Muscle of arm (tissue), 12 donors: ENCODE measurements around the gene FARS2. TPM values are rescaled to one million over a fixed set of nuclear protein-coding genes. Genes with fewer than 3 reads are reported as not detected.
A peak's percentile ranks its signal among the peaks of the same experiment; 100 is the strongest.

Experiments
- DNase-seq: peaks from one replicate; pipeline ENCODE4 v3.0.0-alpha.2; 2013
- polyA plus RNA-seq, 12 donors: library from polyadenylated mRNA; unstranded; fragments of 120-200 nt; gene quantifications; one replicate each; pipeline ENCODE4 v1.2.1, GENCODE V29; 2013; ENCODE audit not compliant: insufficient read length in 12 of 12

The FARS2 gene
- polyA plus RNA-seq, 12 donors = 7.1 to 16.5 (median 10.8) TPM; not detected in 1

DNA sequence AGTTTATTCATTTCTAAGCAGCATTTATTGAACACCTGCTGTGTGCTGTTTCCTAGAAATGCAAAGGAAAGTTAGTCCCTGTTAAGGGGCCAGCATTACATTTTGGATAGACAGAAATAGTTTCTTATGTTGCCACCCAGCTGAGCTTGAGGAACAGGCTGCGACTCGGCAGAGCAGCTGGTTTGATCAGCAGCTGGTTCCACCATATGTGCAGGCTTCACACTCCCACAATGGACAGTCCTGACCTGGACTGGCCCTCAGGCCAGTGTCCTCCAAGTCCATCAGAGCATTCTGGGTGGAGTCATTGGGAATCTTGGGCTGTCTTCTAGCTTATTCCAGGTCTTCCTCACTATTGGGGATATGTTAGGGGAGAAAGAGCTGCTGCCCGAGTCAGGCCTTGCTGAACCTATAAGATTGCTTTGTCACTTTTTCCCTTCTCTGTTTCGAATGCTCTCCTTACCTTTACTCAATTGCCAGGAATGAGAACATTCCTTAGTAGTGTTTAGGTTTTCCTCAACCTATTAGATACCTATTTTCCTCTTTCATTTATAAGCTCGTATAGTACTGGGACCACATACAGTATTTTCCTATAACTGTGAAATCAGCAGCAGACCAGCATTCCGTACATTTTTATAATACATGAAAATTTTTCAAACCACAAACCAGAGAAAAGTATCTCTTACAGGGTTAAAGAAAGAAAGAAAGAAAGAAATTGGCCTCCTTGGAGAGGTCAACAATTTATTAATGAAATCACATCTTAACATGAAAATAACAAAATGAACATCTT is 203.0 kb downstream of the FARS2 start:
- DNase-seq = no peak

GRCh38 chr6:5466281-5467136 is 205.2 kb downstream of the FARS2 start:
- DNase-seq = no peak

DNA sequence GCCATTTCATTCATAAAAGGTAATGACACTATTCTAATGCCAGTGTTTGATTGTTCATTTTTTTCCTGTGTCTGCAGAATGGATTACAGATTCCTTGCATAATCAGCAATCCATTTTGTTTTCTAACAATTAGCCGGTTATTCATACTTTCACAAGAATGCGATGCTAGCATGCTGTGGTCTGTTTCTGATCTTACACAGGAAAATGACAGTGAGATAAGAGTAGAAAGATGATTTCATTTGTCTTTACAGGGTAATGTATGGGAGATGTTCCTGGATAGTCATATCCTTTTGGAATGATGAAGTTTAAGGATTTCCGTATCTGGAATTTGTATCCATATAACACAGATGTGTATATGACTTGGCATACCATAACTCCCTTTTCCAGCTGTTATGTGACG is 207.3 kb downstream of the FARS2 start:
- DNase-seq = no peak

GRCh38 chr6:5469101-5469846 is 208.0 kb downstream of the FARS2 start:
- DNase-seq = no peak

DNA sequence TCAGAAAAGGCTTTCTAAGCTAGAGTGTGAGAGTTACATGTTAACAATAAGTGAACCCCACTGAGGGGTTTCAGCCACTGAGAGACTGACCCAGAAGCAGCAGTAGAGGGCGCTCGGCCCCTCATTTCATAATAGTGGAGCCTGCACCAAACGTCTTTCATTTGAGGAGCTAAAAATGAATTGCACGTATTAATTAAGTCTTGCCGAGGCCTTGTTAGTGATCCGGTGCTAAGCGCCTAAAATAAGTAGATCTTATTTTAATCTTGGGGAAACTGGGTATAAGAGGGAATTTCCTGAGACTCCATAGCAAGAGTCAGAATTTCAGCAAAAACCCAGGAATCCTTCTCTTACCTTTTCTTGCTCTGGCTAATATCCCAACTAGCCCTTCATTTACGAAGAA is 209.7 kb downstream of the FARS2 start:
- peak; percentile 54 for DNase-seq

- no peak for DNase-seq
Measured at GRCh38 chr6:5471637-5472398, 210.5 kb downstream of the FARS2 start.

- DNase-seq = no peak
Measured at GRCh38 chr6:5472571-5472970, 211.3 kb downstream of the FARS2 start.

DNA sequence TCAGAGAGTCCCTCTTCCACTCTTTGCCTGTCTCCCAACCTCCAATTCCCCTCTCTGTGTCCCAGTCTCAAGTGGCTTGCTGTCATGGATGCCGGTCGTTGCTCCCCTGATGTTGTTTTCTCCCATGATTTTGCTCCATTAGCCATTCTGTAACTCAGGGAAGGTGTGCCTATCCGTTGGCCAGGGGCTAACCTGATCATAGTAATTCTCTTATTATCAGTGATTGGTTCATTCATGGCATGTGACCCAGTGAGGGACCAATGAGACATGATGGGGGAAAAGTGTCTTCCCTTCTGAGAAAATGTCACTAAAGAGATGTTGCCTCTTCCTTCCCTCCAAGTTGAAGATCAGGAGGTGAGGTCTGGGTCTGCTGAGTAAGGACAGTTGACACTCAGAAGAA is 214.5 kb downstream of the FARS2 start:
- no peak for DNase-seq

GRCh38 chr6:5478380-5478779 is 217.1 kb downstream of the FARS2 start:
- no peak for DNase-seq

DNA sequence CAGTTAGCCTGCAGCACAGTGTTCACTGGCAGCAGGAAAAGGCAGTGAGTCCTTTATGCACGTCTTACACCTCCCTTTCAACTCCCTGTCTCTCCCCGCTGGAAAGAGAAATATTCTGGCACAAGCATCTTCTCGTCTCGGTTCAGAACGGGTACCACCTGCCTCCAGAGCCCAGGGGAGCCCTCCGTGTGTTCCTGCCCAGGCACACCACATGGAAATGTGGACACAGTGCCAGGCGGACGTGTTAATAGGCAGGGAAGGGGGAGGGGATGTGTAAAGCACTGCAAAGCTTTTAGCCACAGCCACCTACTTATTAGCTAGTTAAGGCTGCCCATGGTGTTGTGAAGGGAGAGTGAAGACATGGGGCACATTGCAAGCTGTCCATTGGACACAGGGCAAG is 219.7 kb downstream of the FARS2 start:
- DNase-seq = no peak

DNA sequence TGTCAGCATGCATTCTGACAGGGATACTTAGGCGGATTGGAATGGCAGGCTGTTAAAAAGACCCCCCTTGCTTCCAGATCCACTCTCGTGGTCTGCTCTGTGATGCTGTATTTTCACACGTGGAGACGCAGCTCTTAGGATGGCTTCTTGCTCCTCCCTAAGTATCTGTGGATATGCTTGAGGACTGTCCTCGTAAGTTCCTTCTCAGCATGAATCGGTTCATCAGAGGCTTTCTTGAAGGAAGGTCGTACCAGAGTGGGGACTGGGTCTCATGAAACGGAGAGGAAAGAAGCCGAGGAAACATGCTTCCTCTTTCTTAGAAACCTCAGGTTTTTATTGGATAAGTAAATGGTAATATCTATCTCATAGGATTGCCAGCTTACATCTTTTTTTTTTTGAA is 220.4 kb downstream of the FARS2 start:
- DNase-seq = no peak

DNA sequence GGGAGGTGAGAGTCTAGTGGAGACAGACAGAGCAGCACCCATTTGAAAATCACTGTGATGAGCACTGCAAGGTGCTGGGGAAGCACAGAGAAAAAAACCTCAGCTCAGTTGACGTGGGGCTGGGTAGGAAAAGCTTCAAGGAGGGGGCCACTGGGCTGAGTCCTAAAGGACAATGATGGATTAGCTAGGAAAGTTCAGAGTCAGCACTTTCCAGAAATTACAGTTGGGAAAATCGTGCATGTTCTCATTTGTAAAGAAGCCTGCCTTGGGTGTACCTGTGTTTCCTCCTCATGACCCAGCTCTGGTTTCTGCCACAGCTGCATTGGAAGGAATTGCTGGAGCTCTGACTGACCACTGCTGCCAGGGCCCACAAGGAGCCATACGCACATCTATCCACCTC is 221.3 kb downstream of the FARS2 start:
- DNase-seq = no peak

GRCh38 chr6:5484692-5485091 is 223.4 kb downstream of the FARS2 start:
- no peak for DNase-seq

DNA sequence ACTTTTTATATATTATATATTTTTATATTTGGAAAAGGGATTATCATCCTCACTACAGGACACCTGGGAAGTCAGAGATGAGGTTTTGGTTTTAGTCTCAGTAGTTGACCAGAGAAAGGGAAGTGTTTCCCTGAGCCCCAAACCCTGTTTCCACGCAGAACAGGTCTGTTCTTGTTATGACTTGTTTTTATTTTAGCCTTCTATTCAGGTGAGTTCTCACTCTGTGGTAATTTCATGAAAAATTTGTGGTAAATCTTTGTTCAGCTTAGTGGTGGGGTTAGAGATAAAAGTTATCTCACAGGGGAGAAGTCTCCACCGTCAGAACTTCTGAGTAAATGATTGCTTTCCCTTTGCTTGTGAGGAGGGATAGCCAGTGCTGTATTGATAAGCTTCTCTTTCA is 224.9 kb downstream of the FARS2 start:
- DNase-seq = no peak

- DNase-seq = no peak
Measured at GRCh38 chr6:5490501-5491069, 229.3 kb downstream of the FARS2 start.

DNA sequence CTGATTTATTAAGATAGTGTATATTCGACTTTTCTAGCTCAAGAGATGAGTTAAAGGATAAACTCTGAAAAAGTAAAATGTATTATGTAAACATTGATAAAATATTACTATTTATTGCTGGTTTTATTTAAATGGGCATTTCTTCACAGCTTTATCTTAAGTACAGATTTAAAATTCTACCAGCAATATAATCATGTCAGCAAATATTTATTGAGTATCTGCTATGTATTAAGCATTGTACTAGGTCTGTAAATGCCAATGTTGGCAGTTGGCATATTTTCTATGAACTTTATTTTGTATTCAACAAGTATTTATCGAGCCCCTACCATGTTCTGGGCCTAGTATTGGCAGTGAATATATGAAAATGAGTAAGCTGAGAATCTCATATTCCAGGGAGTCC is 231.0 kb downstream of the FARS2 start:
- no peak for DNase-seq

- DNase-seq = no peak
Measured at GRCh38 chr6:5493806-5494205, 232.5 kb downstream of the FARS2 start.

DNA sequence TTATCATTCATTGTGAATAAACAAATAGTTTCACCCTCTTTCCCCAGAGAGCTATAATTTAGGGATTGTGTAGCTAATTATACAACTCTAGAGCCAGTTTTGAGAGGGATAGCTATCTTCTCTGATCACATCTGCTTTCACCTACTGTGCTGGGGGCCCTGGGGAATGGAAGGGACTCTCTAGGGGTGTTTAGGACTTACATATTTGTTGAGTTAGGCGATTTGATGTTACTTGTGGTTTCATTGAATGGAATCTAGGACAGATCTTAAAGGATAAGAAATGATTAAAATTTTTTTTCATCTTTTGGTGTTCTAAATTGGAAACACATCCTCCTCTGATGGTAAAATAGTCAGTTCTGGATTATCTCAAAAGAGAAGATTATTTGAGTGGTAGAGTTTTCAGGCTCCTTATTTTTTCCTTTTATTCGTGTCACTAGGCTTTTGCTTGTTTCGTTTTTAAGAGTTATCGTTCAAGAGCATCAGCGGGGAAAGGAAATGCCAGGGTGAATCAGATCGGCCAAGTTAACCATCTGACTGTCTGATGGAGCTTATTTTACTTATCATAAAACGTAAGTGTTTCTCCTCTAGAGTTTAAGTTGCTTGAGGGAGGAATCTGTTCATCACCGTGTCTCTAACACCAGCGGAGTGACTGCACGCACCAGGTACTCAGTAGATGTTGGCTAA is 236.7 kb downstream of the FARS2 start:
- no peak for DNase-seq

- DNase-seq = no peak
Measured at GRCh38 chr6:5498579-5498899, 237.2 kb downstream of the FARS2 start.

GRCh38 chr6:5499644-5500306 is 238.5 kb downstream of the FARS2 start:
- DNase-seq = no peak
